Measurements from ENCODE around the gene HES6.

DNA sequence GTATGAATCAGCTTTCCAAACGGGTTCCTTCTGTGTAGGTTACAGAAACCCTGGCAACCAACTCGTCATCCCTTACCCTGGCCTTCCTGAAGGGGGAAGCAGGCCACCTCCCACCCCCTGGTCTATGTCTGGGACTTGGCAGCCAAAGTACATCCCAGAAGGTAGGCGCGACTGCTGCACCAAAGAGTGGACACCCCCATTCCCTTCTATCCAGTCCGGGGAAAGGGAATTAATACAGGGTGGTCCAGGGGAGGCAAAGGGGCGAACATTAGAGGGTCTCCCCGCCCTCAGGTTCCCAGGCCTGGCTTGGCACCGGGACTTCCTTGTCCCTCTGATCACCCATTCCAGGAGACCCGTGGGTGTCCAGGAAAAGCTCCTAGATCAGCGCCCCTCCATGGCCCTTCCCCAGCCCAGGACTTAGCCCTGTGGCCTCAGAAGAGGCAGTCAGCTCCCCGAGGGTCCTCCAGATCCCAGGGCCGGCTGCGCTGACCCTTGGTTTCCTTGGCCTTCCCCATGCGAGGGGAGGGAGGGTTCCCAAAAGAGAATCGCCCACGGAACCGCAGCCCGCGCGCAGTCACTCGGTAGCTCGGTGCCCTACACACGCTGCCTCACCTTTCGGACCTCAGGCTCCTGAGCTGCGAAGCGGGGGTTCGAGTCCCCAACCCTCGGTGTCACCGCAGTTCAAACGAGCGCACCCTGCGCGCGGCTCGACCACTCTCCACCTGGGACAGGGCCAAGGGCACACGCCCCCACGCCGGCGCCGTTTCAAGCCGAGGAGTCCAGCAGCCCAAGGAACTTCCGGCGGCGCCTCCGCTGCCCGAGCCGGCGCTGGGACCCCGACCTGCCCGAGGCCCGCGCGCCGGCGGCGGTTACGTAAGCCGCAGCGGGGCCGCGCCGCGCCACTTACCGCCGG, 48.2 kb upstream of the HES6 start, which contains the start of gene PER2:
- TF ChIP-seq, protein P1, sequence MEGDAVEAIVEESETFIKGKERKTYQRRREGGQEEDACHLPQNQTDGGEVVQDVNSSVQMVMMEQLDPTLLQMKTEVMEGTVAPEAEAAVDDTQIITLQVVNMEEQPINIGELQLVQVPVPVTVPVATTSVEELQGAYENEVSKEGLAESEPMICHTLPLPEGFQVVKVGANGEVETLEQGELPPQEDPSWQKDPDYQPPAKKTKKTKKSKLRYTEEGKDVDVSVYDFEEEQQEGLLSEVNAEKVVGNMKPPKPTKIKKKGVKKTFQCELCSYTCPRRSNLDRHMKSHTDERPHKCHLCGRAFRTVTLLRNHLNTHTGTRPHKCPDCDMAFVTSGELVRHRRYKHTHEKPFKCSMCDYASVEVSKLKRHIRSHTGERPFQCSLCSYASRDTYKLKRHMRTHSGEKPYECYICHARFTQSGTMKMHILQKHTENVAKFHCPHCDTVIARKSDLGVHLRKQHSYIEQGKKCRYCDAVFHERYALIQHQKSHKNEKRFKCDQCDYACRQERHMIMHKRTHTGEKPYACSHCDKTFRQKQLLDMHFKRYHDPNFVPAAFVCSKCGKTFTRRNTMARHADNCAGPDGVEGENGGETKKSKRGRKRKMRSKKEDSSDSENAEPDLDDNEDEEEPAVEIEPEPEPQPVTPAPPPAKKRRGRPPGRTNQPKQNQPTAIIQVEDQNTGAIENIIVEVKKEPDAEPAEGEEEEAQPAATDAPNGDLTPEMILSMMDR (IDR thresholded peaks at IDR 0.05), result peak in 2 of 6 experiments; percentile 9 to 27
- peak in 1 of 4 donors; percentile 59 for TF ChIP-seq POLR2A (IDR thresholded peaks at IDR 0.05)

Measured in upper lobe of left lung (tissue), 4 donors.